Measurements from ENCODE around the gene C11orf21. TPM values are rescaled to one million over a fixed set of nuclear protein-coding genes. Genes with fewer than 3 reads are reported as not detected.

The C11orf21 gene
- total and polyA plus RNA-seq, 2 experiments from 2014 or later = 0.17 to 0.68 TPM

DNA sequence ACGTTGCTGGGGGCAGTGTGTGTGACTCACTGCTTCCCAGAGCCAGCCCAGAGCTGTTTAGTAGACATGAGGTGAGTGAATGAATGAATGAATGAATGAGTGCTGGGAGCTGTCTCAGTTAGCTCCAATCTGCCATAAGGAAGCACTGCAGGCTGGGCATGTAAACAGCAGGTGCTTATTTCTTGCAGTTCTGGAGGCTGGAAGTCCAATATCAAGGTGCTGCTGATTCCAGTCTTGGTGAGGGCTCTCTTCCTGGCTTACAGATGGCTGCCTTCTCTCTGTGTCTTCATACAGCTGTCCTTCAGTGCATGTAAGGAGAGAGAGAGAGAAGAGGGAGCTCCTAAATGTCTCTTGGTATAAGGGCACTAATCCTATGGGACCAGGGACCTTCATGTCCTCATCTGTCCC is 4.1 kb downstream of the C11orf21 start:
- H3K4me1 ChIP-seq (ENCODE audit: insufficient read depth) = peaks cover 24% of the 10 kb centered on the region
- TF ChIP-seq EZH2phosphoT487 (IDR thresholded peaks at IDR 0.05; ENCODE audit: low read depth, severe bottlenecking, unreplicated experiment) = no peak
- TF ChIP-seq, protein P1, sequence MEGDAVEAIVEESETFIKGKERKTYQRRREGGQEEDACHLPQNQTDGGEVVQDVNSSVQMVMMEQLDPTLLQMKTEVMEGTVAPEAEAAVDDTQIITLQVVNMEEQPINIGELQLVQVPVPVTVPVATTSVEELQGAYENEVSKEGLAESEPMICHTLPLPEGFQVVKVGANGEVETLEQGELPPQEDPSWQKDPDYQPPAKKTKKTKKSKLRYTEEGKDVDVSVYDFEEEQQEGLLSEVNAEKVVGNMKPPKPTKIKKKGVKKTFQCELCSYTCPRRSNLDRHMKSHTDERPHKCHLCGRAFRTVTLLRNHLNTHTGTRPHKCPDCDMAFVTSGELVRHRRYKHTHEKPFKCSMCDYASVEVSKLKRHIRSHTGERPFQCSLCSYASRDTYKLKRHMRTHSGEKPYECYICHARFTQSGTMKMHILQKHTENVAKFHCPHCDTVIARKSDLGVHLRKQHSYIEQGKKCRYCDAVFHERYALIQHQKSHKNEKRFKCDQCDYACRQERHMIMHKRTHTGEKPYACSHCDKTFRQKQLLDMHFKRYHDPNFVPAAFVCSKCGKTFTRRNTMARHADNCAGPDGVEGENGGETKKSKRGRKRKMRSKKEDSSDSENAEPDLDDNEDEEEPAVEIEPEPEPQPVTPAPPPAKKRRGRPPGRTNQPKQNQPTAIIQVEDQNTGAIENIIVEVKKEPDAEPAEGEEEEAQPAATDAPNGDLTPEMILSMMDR (IDR thresholded peaks at IDR 0.05; ENCODE audit: poor library complexity) = no peak
- no peak for TF ChIP-seq EZH2 (IDR thresholded peaks at IDR 0.05; ENCODE audit: borderline replicate concordance)
- no peaks in the 10 kb centered on the region for H3K36me3 ChIP-seq (replicated peaks; ENCODE audit: insufficient read depth, low read depth)
- H3K79me2 ChIP-seq = no peaks in the 10 kb centered on the region
- WGBS (ENCODE audit: low lambda C conversion rate, missing lambda C conversion rate) = 44% methylated on average over 1 of the region's 1 CpG
- no peaks in the 10 kb centered on the region for H3K9me3 ChIP-seq (ENCODE audit: low read depth)
- no peak for DNase-seq (ENCODE audit: low spot score)
- no peak overlapping the region for H3K4me2 ChIP-seq
- no peaks in the 10 kb centered on the region for H3K27me3 ChIP-seq
- H3K9me2 ChIP-seq (replicated peaks; ENCODE audit: insufficient read depth) = no peaks in the 10 kb centered on the region
- no peak overlapping the region for H2AFZ ChIP-seq
- no peaks in the 10 kb centered on the region for H4K20me1 ChIP-seq (ENCODE audit: insufficient read depth, poor library complexity, severe bottlenecking)
- H3K27ac ChIP-seq = no peak overlapping the region
- no peak overlapping the region for H3K4me3 ChIP-seq

DNA sequence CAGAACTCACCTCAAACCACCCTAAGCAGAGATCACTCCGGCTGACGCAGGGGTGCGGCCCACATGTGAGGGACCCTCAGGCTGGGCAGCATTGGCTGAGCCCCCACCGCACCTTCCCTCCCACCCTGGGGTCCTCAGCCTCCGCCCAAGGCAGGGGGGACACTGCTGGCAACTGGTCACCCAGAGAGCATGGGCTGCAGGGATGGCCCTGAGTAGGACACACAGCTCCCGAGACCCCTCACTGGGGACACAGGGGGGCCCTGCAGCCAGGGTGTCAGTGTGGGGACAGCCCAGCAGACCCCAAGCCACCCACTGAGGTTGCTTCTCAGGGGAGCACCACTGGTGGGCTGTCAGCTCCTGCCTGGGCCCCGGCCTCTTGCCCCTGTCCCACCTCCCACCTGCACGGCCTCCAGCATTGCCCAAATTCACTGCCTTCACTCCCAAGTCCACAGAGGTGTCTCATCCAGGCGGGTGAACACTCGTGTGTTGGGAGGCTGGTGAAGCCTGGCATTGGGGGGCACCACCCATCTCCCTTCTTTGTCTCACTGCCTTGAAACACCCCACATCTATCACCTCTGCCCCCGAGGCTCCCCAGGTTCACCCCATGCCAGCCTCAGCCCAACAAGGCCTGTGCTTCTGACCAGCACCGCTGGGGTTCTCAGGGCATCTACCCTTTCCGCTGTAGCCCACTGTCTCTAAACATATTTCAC is 4.7 kb downstream of the C11orf21 start:
- Histone ChIP-seq H3K4me3 (no peak overlapping the region), H4K20me1 (ENCODE audit: insufficient read depth, poor library complexity, severe bottlenecking) (no peaks in the 10 kb centered on the region), H3K27me3 (no peaks in the 10 kb centered on the region), H3K4me1 (ENCODE audit: insufficient read depth) (peaks cover 19% of the 10 kb centered on the region), H3K27ac (no peak overlapping the region), H3K36me3 (replicated peaks; ENCODE audit: insufficient read depth, low read depth) (no peaks in the 10 kb centered on the region), H3K9me2 (replicated peaks; ENCODE audit: insufficient read depth) (no peaks in the 10 kb centered on the region), H3K79me2 (no peaks in the 10 kb centered on the region), H3K9me3 (ENCODE audit: low read depth) (no peaks in the 10 kb centered on the region), H3K4me2 (no peak overlapping the region), H2AFZ (no peak overlapping the region)
- 93% methylated on average over 13 of the region's 13 CpGs for WGBS (ENCODE audit: low lambda C conversion rate, missing lambda C conversion rate)
- TF ChIP-seq EZH2 (IDR thresholded peaks at IDR 0.05; ENCODE audit: borderline replicate concordance) (no peak), EZH2phosphoT487 (IDR thresholded peaks at IDR 0.05; ENCODE audit: low read depth, severe bottlenecking, unreplicated experiment) (no peak)
- TF ChIP-seq, protein P1 (IDR thresholded peaks at IDR 0.05; ENCODE audit: poor library complexity) = no peak
- DNase-seq (ENCODE audit: low spot score) = no peak

DNA sequence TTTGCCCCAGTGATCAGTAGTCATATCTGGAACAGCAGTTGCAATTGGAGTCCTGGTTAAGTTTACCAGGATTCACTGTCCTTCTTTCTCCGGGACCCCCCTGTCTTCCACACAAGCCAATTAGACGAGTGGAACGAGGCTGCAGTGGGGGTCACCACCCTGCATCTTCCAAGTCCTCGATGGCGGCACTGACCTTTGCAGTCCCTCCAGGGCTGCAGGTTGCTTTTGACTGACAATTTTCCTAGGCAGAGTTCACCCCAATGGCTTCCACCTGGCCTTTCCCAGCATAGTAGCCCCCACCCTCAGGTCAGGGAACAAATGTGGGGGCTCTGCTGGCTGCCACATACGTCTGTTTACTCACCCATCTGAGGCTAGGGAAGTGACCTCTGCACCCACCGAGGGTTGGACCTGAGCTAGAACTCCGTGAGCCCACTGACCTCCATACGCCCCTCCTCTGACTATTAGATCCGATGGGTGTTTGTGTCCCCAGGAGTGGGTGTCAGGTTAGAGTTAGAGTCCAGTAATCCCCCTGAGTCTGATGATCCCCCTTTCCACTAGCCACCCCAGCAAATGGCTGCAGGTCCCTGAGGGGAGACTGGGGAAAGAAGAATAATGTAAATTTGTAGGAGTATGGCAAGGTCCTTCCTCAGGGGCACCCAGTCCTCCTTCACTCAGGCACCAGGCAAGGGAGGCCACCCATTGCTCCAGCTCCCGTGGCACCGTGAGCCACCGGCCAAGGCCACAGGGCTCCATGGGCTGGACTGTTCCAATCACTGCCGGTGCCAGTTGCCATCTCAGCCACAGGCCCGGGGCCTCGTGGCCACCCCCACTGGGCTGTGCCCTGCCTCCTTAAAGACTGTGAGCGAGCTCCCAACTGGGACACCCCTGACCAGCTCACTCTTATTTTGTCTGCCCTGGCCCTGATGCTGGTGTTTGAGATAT is 5.5 kb downstream of the C11orf21 start:
- TF ChIP-seq EZH2phosphoT487 (IDR thresholded peaks at IDR 0.05; ENCODE audit: low read depth, severe bottlenecking, unreplicated experiment) = no peak
- TF ChIP-seq, protein P1 (IDR thresholded peaks at IDR 0.05; ENCODE audit: poor library complexity) = no peak
- TF ChIP-seq EZH2 (IDR thresholded peaks at IDR 0.05; ENCODE audit: borderline replicate concordance) = no peak
- Histone ChIP-seq H3K79me2 (no peaks in the 10 kb centered on the region), H3K9me3 (ENCODE audit: low read depth) (no peaks in the 10 kb centered on the region), H4K20me1 (ENCODE audit: insufficient read depth, poor library complexity, severe bottlenecking) (no peaks in the 10 kb centered on the region), H3K4me2 (no peak overlapping the region), H3K9me2 (replicated peaks; ENCODE audit: insufficient read depth) (no peaks in the 10 kb centered on the region), H3K36me3 (replicated peaks; ENCODE audit: insufficient read depth, low read depth) (no peaks in the 10 kb centered on the region), H2AFZ (no peak overlapping the region), H3K4me1 (ENCODE audit: insufficient read depth) (peaks cover 11% of the 10 kb centered on the region), H3K4me3 (no peak overlapping the region), H3K27me3 (no peaks in the 10 kb centered on the region), H3K27ac (no peak overlapping the region)
- 93% methylated on average over 17 of the region's 17 CpGs for WGBS (ENCODE audit: low lambda C conversion rate, missing lambda C conversion rate)
- no peak for DNase-seq (ENCODE audit: low spot score)

All from hepatocyte (in vitro differentiated cells).